Renal cortical epithelial cell (primary cell): ENCODE measurements around the gene LIMS2. TPM values are rescaled to one million over a fixed set of nuclear protein-coding genes. Genes with fewer than 3 reads are reported as not detected.
A peak's percentile ranks its signal among the peaks of the same experiment; 100 is the strongest.

Experiments used
- DNase-seq: peaks from one replicate; pipeline ENCODE4 v3.0.0-alpha.2; 2011; ENCODE audit warnings: low read depth
- total RNA-seq: library from RNA; depleted of rRNA; stranded (reverse); fragments of >200 nt; gene quantifications from 2 replicates; pipeline ENCODE4 v1.2.3, GENCODE V29; 2014

Gene LIMS2
- 0.87 and 3.7 TPM in 2 replicates for total RNA-seq

GRCh38 chr2:127675331-127676261 lies at the start of gene LIMS2:
Gene LIMS2, minus strand, starts transcription at chr2:127675530. Its CDS starts 506 bp downstream, at chr2:127675024.
- DNase-seq, result peak; percentile 4

- DNase-seq, result no peak
Observed at GRCh38 chr2:127722807-127723206, 47.5 kb upstream of the LIMS2 start.

- peak; percentile 80 for DNase-seq
Observed at GRCh38 chr2:127721978-127722355, 46.6 kb upstream of the LIMS2 start.

- DNase-seq, result peak; percentile 73
Observed at GRCh38 chr2:127721311-127721977, 46.1 kb upstream of the LIMS2 start.

- DNase-seq, result no peak
Observed at GRCh38 chr2:127719301-127720218, 44.2 kb upstream of the LIMS2 start.

- DNase-seq, result no peak
Observed at GRCh38 chr2:127718271-127718670, 42.9 kb upstream of the LIMS2 start.

- DNase-seq, result no peak
Observed at GRCh38 chr2:127715778-127716449, 40.6 kb upstream of the LIMS2 start.

- no peak for DNase-seq
Observed at GRCh38 chr2:127713562-127713961, 38.2 kb upstream of the LIMS2 start.

GRCh38 chr2:127712999-127713398 lies 37.7 kb upstream of the LIMS2 start:
- DNase-seq, result no peak

- DNase-seq, result no peak
Observed at GRCh38 chr2:127709336-127709735, 34.0 kb upstream of the LIMS2 start.

- no peak for DNase-seq
Observed at GRCh38 chr2:127707890-127708648, 32.7 kb upstream of the LIMS2 start.

GRCh38 chr2:127706215-127706990 lies 31.1 kb upstream of the LIMS2 start:
- DNase-seq, result no peak

GRCh38 chr2:127705391-127706065 lies 30.2 kb upstream of the LIMS2 start:
- DNase-seq, result no peak

GRCh38 chr2:127704641-127705390 lies 29.5 kb upstream of the LIMS2 start:
- DNase-seq, result no peak

GRCh38 chr2:127703282-127703681 lies 28.0 kb upstream of the LIMS2 start:
- DNase-seq, result no peak

GRCh38 chr2:127702395-127703009 lies 27.2 kb upstream of the LIMS2 start:
- no peak for DNase-seq

GRCh38 chr2:127701651-127702394 lies 26.5 kb upstream of the LIMS2 start:
- DNase-seq, result peak; percentile 41
